Activated CD8-positive, alpha-beta memory T cell treated with anti-CD3 and anti-CD28 coated beads, Interleukin-2, amount 50 U/mL, for 4 hours (primary cell): ENCODE results near the gene L1TD1.
"Not testable (repeated sequence)": the region's sequence is repeated elsewhere in the genome, so short reads cannot be mapped to it uniquely, and the experiment has no call there.

Experiments used
- DNase-seq: peaks from one replicate; pipeline ENCODE4 v3.0.0-alpha.2; 2020

The L1TD1 gene

DNA sequence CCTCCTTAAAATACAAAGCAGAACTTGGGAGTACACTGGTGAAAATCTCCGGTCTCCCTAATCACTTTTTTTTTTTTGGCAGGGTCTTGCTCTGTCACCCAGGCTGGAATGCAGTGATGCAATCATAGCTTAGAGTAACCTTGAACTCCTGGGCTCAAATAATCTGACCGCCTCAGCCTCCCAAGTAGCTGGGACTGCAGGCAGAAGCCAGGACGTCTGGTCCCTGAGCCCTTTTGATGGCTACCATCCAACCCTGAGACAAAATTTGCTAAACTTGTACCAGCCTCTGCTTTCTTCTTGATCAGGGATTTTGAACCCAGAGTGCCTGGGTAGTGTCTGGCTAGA lies 4.1 kb downstream of the L1TD1 start:
- no peak for DNase-seq

DNA sequence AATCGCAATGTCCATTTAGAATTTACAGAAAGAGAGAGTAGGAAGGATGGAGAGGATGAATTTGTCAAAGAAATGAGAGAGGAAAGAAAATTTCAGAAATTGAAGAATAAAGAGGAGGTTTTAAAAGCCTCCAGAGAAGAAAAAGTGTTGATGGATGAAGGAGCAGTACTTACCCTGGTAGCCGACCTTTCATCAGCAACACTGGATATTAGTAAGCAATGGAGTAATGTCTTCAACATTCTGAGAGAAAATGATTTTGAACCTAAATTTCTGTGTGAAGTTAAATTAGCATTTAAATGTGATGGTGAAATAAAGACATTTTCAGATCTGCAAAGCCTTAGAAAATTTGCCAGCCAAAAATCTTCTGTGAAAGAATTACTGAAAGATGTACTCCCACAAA lies 12.5 kb downstream of the L1TD1 start:
- DNase-seq = no peak

DNA sequence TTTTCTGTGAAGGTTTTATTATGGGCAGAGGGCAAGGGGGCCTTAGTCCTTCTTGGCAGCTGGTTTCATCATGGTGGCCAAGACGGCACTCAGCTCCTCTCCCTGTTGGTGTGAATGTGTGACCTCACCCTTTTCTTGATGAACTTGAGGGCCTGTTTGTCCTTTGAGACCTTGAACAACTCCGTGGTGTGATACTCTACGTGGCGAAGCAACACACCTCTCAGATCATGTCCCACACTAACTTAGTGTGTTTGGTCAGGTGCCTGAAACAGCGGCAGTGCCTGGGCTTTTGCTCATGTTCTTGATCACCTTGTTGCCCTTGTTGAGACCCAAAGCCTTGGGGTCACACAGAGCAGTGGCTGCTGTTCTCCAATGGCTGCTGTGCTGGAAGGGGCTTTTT lies 13.4 kb downstream of the L1TD1 start:
- DNase-seq = no peak

DNA sequence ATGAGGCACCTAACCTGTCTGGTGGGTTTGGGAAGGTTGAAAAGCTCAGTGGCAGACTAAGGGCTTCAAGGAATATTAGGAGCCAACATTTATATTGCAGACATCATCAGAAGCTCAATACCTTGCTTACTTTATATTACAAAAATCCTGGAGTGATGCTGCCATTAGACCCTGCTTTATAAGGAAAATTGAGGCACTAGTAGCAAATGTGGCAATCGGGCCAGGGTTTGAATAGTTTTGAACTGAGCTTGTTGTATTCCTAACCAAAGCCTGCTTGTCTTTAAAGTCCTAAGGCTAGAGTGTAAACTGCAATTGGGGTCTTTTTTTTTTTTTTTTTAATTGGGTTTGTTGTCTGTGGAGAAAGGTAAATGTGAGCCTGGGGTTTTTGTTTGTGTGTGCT lies 14.3 kb downstream of the L1TD1 start:
- DNase-seq = no peak

DNA sequence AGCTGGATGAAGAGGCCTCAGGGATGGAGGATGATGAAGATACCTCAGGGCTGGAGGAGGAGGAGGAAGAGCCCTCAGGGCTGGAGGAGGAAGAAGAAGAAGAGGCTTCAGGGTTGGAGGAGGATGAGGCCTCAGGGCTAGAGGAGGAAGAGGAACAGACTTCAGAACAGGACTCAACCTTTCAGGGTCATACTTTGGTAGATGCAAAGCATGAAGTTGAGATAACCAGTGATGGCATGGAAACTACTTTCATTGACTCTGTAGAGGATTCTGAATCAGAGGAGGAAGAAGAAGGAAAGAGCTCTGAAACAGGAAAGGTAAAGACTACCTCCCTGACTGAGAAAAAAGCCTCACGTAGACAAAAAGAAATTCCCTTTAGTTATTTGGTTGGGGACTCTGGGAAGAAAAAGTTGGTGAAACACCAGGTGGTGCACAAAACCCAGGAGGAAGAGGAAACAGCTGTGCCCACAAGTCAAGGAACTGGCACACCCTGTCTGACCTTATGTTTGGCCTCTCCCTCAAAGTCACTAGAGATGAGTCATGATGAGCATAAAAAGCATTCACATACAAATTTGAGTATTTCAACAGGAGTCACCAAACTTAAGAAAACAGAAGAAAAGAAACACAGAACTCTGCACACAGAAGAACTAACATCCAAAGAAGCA lies 15.4 kb downstream of the L1TD1 start:
- DNase-seq = no peak

DNA sequence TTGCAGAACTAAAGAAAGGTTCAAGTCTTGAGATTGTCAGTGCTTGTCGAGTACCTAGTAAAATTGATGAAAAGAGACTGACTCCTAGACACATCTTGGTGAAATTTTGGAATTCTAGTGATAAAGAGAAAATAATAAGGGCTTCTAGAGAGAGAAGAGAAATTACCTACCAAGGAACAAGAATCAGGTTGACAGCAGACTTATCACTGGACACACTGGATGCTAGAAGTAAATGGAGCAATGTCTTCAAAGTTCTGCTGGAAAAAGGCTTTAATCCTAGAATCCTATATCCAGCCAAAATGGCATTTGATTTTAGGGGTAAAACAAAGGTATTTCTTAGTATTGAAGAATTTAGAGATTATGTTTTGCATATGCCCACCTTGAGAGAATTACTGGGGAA lies 16.3 kb downstream of the L1TD1 start:
- no peak for DNase-seq

DNA sequence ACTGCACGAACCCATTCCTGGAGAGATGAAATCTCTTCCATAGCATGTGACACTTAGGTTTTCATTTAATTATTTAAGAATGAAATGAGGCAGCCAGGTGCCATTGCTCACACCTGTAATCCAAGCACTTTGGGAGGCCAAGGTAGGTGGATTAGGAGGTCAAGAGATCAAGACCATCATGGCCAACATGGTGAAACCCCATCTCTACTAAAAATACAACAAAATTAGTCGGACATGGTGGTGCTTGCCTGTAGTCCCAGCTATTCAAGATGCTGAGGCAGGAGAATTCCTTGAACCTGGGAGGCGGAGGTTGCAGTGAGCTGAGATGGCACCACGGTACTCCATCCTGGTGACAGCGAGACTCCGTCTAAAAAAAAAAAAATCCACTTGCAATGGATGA lies 17.8 kb downstream of the L1TD1 start:
- DNase-seq = no peak

DNA sequence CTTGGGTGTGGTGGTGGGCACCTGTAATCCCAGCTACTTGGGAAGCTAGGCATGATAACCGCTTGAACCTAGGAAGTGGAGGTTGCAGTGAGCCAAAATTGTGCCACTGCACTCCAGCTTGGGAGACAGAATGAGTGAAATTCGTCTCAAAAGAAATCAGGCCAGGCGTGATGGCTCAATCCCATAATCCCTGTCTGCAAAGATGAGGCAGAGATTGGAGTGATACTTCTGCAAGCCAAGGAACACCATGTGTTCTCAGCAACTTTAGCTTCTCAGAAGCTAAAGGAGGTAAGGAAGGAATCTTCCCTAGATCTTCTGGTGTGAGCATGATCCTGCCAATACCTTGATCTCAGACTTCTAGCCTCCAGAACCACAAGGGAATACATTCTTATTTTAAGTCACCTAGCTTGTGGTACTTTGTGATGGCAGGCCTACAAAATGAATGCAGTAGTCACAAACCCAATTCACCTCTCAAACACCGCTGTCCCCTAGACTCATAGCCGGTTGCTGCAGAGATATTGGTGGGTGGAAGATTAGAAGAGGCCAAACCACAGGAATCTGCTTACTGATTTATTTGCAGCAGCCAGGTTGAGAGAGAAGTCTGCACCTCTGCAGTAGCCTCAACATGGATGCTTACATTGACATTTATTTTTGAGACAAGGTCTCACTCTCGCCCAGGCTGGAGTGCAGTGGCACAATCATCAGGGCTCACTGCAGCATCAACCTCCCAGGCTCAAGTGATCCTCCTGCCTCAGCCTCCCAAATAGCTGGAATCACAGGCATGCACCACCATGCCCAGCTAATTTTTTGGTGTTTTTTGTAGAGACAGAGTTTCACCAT lies 18.6 kb downstream of the L1TD1 start:
- no peak for DNase-seq

DNA sequence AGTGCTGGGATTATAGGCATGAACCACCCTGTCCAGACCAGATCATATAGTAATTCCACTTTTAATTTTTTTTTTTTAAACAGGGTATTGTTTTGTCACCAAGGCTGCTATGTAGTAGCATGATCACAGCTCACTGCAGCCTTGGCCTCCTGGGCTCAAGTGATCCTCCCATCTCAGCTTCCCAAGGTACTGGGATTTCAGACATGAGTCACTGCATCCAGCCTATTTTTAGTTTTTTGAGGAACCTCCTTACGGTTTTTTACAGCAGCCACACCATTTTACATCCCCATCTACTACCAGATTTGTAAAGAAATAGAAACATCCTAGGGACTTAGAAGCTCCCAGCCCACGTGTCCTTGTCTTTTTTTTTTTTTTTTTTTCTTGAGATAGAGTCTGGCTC lies 24.0 kb downstream of the L1TD1 start:
- no peak for DNase-seq

DNA sequence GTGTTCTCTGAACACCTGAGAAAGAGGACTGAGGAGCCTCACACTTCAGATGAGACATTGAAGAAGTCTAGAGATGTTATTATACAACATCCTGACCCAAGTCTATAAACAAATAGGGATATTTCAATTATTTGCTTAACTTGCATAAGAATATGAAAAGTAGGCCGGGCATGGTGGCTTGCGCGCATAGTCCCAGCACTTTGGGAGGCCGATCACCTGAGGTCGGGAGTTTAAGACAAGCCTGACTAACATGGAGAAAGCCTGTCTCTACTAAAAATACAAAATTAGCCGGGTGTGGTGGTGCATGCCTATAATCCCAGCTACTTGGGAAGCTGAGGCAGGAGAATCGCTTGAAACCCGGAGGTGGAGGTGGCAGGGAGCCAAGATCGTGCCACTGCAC lies 25.8 kb downstream of the L1TD1 start:
- not testable (repeated sequence) for DNase-seq

DNA sequence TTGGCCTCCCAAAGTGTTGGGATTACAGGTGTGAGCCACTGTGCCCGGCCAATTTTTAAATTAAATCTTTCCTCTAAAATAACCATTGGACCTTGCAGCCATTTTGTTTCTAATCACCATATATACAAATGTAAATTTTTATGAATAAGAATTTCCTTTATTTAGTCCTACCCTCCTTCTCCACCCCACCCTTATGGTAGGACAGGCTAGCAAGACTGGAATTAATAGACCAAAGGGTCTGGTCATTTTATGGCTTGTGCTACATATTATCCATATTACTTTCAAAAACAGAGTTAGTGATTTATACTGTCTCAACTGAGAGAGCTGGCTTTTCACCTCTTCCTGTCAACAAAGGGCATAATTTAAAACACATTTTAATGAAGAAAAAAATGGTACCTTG lies 26.5 kb downstream of the L1TD1 start:
- DNase-seq = no peak

DNA sequence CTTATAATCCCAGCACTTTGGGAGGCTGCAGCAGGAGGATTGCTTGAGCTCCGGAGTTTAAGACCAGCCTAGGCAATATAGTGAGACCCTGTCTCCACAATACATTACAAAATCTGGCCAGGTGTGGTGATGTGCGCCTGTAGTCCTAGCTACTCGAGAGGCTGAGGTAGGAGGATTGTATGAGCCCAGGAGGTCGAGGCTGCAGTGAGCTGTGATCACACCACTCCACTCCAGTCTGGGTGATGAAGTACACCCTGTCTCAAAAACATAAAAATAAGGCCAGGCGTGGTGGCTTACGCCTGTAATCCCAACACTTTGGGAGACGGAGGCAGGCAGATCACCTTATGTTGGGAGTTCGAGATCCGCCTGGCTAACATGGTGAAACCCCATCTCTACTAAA lies 27.7 kb downstream of the L1TD1 start:
- no peak for DNase-seq

DNA sequence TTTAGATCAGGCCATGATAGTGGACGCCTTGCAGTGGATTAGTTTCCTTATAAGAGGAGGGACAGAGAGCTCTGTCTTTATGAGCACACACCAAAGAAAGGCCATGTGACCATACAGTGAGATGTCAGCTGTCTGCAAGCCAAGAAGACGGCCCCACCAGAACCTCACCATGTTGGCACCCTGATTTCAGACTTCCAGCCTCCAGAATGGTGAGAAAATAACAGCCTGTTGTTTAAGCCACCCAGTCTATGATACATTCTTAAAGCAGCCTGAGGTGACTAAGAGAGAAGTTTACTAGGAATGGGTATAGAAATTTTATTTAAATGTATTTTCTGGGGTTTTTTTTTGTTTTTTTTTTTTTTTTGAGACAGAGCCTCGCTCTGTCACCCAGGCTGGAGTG lies 29.5 kb downstream of the L1TD1 start:
- DNase-seq = no peak

DNA sequence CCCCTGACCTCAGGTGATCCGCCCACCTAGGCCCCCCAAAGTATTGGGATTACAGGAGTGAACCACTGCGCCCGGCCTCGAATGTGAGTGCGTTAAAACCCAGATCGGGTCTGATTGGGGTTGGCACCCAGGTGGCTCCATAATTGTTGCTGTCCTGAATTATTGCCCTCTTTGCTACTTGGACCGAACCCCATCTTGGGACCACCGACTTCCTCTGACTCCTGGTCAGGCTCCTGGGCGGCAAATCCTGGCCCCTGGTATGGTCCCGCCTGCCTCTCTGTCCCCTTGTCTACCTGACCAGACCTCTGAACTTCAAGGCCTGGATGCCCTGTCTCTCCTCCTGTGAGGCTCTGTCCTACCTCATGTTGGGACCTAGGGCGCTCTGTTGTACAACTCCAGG lies 32.8 kb downstream of the L1TD1 start:
- no peak for DNase-seq

DNA sequence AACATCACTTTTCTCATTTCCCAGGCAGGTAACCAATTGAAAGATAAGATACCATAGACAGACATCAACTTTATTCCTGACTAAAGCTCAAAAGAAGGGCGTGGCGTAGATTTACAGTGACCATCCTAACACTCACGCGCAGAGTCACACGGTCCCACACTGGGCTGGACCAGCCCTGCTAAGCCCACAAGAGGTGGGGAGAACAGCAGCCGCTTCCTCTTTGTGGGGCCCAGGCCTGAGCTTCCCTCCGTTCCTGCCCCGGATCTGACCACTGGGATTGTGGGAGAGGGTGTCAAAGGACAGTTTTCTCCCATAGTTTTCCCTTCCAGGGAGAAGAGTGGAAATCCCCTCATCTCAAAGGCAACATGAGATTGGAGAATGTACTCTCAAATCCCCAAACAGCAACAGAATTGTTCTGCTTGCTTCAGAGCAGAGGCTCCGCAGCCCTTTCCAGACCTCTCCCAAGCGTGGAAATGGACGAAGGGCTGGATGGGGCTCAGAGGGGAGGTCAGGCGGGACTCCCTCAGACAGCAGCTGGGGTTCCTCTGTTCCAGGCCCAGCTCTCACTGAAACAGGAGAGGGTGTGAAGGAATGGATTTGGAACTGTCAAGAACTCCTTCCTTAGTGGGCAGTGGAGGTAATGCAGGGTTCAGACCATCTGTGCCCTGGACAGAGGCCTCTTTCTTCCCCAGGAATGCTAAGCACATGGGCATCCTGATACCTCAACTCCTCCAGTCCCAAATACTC lies 33.7 kb downstream of the L1TD1 start:
- no peak for DNase-seq

DNA sequence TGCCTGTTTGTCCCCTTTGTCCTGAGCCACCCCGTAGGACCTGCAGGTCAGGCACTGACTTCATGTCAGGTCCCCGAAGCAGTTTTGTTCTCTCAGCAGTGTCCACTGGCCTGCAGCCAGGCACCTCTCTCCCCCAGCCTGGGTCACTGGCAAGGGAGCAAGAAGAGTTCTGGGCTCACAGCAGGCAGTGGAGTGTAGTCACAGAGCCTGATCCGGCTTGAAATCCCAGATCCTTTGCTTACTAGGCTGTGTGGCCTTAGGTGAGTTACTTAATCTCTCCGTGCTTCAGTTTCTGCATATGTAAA lies 34.2 kb downstream of the L1TD1 start:
- DNase-seq = no peak

DNA sequence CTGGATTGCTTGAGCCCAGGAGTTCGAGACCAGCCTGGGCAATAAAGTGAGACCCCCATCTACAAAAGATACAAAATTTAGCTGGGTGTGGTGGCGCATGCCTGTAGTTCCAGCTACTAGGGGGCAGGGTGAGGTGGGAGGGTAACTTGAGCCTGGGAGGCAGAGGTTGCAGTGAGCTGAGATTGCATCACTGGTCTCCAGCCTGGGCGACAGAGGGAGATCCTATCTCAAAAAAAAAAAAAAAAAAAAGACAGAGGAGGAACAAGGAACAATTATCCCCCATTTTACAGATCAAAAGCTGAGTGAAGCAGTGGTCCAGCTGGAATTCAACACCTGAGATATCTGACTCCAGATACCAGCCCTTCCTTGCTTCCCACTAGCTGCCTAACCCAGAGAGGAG lies 34.8 kb downstream of the L1TD1 start:
- DNase-seq = no peak

DNA sequence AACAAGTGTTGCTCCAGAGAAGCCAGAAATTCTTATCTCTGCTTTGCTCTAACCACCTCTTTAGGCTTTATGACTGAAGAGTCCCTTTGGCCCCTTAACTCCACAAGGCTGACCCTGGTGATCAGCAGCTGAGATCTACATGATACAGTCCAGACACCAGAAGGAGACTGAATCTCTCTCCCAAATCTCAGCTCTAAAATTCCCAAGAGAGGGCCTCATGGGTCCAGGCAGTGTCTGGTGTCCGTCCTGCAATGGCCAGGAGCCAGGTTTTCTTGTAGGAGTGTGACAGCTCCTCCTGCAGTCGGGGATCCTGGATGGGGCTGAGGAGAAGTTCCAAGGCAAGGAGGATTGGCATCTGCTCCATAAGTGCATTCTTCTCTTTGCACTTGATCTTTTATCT lies 35.3 kb downstream of the L1TD1 start:
- DNase-seq = no peak

DNA sequence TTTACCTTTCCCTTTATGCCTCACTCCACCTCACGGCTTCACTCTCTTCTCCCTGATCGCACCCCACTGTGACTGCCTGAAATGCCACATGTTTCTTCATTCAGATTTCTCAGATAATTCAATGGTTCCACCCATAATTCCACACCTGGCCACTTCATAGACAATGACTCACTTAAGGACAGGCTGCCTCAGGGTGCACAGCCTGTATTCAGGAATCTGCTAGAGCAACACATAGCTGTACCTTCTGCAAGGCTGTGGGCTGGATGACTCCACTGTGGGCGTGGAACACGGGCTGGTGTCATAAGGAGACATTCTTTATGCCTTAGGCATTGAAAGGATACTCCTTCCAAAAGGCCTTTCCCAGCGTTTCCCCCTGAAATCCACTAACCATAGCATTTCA lies 36.1 kb downstream of the L1TD1 start:
- DNase-seq = no peak

DNA sequence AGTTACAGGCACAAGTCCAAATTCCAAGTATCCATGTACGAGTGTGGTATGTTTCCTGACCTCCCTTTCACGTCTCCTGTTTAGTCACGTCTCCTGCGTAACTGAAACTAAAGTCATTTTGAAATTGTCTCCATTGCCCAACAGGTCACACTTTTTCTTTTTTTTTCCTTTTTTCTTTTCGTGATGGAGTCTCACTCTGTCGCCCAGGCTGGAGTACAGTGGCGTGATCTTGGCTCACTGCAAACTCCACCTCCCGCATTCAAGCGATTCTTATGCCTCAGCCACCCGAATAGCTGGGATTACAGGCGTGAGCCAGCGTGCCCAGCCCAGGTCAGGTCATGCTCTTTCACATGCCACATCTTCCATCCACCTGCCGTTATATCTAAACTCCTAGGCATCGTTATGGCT lies 38.2 kb downstream of the L1TD1 start:
- no peak for DNase-seq

DNA sequence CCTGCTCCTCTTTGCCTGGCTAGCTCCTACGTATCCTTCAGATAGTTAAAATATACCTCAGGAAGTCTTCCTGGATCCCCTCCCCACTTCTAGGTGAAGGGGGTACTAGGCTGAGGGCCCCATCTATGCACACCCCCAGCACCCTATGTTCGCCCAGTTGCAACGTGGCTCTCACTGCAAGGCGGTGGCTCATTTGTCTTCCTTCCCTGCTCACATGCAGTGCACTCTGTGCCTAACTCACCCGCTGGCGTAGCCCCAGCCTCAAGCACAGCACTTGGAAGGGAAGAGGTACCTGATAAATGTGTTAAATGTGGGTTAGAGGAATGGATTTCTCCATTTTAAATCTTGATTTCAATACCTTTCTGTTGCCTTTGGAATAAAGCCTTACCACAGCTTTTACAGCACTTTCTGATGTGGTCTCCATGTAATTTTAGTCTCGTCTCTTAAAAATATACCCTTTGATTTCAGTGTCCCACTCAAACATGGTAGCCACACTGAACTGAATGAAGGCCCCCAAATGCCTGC lies 39.3 kb downstream of the L1TD1 start:
- DNase-seq = no peak

DNA sequence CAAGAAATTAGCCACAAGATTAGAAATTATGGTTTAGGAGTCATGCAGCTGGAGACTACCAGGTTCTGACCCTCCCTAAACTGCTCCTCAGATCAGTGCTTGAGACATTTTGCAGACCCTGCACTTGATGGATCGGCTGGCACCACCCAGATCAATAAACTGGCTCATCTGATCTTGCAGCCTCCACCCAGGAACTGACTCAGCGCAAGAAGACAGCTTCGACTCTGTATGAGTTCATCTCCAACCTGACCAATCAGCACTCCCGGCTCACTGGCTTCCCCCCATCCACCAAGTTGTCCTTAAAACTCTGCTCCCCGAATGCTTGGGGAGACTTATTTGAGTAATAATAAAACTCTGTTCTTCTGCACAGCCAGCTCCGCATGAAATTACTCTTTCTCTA lies 40.0 kb downstream of the L1TD1 start:
- no peak for DNase-seq

DNA sequence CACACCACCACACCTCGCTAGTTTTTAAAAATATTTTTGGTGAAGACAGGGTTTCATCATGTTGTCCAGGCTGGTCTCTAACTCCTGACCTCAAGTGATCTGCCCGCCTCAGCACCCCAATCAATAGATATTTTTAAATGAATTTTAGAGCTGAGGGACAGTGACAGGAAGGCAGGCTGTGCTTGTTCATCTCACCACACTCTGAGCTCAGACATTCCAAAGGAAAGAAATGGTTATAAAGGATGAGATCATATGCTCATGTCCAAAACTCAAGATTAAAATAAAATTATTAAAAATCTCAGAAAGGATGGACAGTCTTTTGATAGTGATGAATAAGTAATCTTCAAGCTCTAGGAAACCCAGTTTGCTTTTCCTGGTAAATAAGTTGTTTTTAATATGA lies 40.9 kb downstream of the L1TD1 start:
- DNase-seq = no peak

DNA sequence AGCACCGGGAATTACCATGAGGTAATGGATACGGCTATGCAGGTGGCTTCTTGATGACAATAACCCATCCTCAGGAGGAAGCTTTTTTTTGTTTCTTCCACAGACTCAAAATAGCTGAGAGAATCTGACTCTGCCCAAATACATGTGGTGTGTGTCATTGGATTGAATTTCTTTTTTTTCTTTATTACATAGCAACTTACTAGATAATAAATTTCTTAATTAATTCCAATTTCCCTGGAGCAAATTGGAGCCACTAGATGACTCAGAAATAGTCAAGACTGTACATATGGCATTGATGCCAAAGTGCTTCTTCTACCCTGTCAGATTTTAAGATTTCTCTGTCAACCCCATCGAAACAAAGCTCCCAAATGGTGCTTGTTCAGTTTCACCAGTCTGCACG lies 42.7 kb downstream of the L1TD1 start:
- no peak for DNase-seq
